HTERT RPE-1 (cell line): ENCODE measurements around the gene ATP5F1E.

Experiments used
- in situ Hi-C: fragments of 300-500 bp; cut with MboI; formaldehyde crosslinking; loops from 4 replicates; pipeline ENCODE4 v1.14.3; 2020; ENCODE audit warnings: low sequenced_read_pairs

Gene ATP5F1E

GRCh38 chr20:59006864-59007664 is 25.1 kb downstream of the ATP5F1E start, which contains the start of gene CTSZ:
Gene CTSZ (minus strand): TSS chr20:59007254. CDS start chr20:59007128, 126 bp downstream.
- in situ Hi-C loops: no loop called here

GRCh38 chr20:59006167-59006863 is 25.8 kb downstream of the ATP5F1E start:
- in situ Hi-C loops: no loop called here

- in situ Hi-C loops: no loop called here
Measured at GRCh38 chr20:59005523-59006166, 26.5 kb downstream of the ATP5F1E start.

- in situ Hi-C loops: no loop called here
Measured at GRCh38 chr20:59004763-59005522, 27.2 kb downstream of the ATP5F1E start.

- in situ Hi-C loops: no loop called here
Measured at GRCh38 chr20:59004493-59004762, 27.7 kb downstream of the ATP5F1E start.

- in situ Hi-C loops: no loop called here
Measured at GRCh38 chr20:59003836-59004492, 28.2 kb downstream of the ATP5F1E start.

- in situ Hi-C loops: no loop called here
Measured at GRCh38 chr20:59002874-59003399, 29.2 kb downstream of the ATP5F1E start.

- in situ Hi-C loops: no loop called here
Measured at GRCh38 chr20:59002388-59002787, 29.7 kb downstream of the ATP5F1E start.

- in situ Hi-C loops: no loop called here
Measured at GRCh38 chr20:59001449-59002171, 30.5 kb downstream of the ATP5F1E start.

GRCh38 chr20:59001068-59001448 is 31.1 kb downstream of the ATP5F1E start:
- in situ Hi-C loops: no loop called here

- in situ Hi-C loops: no loop called here
Measured at GRCh38 chr20:59000326-59000725, 31.8 kb downstream of the ATP5F1E start.

GRCh38 chr20:58998656-58999055 is 33.5 kb downstream of the ATP5F1E start:
- in situ Hi-C loops: no loop called here

GRCh38 chr20:58997141-58997770 is 34.9 kb downstream of the ATP5F1E start:
- in situ Hi-C loops: no loop called here

- in situ Hi-C loops: no loop called here
Measured at GRCh38 chr20:58996226-58996611, 35.9 kb downstream of the ATP5F1E start.

- in situ Hi-C loops: no loop called here
Measured at GRCh38 chr20:58995461-58996225, 36.5 kb downstream of the ATP5F1E start.

- in situ Hi-C loops: no loop called here
Measured at GRCh38 chr20:58994390-58995159, 37.6 kb downstream of the ATP5F1E start.

GRCh38 chr20:58993332-58994248 is 38.5 kb downstream of the ATP5F1E start:
- in situ Hi-C loops: no loop called here
